SK-N-SH (cell line): ENCODE results near the gene PRKACA.

Experiments
- ELF1 ChIP-seq: IDR thresholded peaks from 2 replicates; pipeline ENCODE4 v1.4.0; 2012
- EP300 ChIP-seq, 2 experiments: IDR thresholded peaks; 2 replicates each; pipeline versions ENCODE4 v1.4.0 to v1.6.1; 2012; ENCODE audit warnings: borderline replicate concordance in 1 of 2, low read depth in 1 of 2, low read length in 1 of 2
- EZH2phosphoT487 ChIP-seq: fragments of 200-600 bp; sonication (generic); IDR thresholded peaks from 2 replicates; pipeline ENCODE4 v1.6.1; 2017; ENCODE audit warnings: low read depth, mixed run types, mild to moderate bottlenecking, antibody characterized with exemption, moderate library complexity, borderline replicate concordance
- JUND ChIP-seq: IDR thresholded peaks from 2 replicates; pipeline ENCODE4 v1.4.0; 2012
- TAF1 ChIP-seq: IDR thresholded peaks from 2 replicates; pipeline ENCODE4 v1.6.1; 2012; ENCODE audit warnings: low read depth, mild to moderate bottlenecking, low read length, moderate library complexity, borderline replicate concordance
- TF ChIP-seq, protein P1 (sequence below): fragments of 200-600 bp; sonication (generic); IDR thresholded peaks from 2 replicates; pipeline ENCODE4 v1.6.1; 2017; ENCODE audit warnings: antibody characterized with exemption, mild to moderate bottlenecking, moderate library complexity

- TF ChIP-seq ELF1 (no peak), EP300 (IDR thresholded peaks at IDR 0.05; ENCODE audit: borderline replicate concordance in 1 of 2, low read depth in 1 of 2, low read length in 1 of 2) (no peak), JUND (no peak), EZH2phosphoT487 (no peak), TAF1 (no peak)
- TF ChIP-seq, protein P1, sequence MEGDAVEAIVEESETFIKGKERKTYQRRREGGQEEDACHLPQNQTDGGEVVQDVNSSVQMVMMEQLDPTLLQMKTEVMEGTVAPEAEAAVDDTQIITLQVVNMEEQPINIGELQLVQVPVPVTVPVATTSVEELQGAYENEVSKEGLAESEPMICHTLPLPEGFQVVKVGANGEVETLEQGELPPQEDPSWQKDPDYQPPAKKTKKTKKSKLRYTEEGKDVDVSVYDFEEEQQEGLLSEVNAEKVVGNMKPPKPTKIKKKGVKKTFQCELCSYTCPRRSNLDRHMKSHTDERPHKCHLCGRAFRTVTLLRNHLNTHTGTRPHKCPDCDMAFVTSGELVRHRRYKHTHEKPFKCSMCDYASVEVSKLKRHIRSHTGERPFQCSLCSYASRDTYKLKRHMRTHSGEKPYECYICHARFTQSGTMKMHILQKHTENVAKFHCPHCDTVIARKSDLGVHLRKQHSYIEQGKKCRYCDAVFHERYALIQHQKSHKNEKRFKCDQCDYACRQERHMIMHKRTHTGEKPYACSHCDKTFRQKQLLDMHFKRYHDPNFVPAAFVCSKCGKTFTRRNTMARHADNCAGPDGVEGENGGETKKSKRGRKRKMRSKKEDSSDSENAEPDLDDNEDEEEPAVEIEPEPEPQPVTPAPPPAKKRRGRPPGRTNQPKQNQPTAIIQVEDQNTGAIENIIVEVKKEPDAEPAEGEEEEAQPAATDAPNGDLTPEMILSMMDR: no peak
Observed at GRCh38 chr19:14053500-14053899, 64.1 kb downstream of the PRKACA start.
